Esophagus muscularis mucosa (tissue), 4 donors: ENCODE results near the gene CDK2. TPM values are rescaled to one million over a fixed set of nuclear protein-coding genes. Genes with fewer than 3 reads are reported as not detected.

Experiments
- DNase-seq: peaks from one replicate; pipeline ENCODE4 v3.0.0-alpha.2; 2017; ENCODE audit errors: extremely low spot score
- H3K27ac ChIP-seq, 4 donors: fragments of 200-600 bp; sonication (generic); replicated peaks in 1 of 4; 1 replicate in 3 of 4; 2 replicates in 1 of 4; pipeline ENCODE4 v1.5.1; 2016 to 2019; ENCODE audit warnings: mild to moderate bottlenecking in 1 of 4
- H3K27me3 ChIP-seq, 4 donors: fragments of 200-600 bp; sonication (generic); one replicate each; pipeline versions ENCODE4 v1.5.1 to v1.6.0; 2016 to 2019
- H3K36me3 ChIP-seq, 4 donors: fragments of 200-600 bp; sonication (generic); one replicate each; pipeline ENCODE4 v1.5.1; 2016 to 2019
- H3K4me1 ChIP-seq, 4 donors: fragments of 200-600 bp; sonication (generic); one replicate each; pipeline ENCODE4 v1.5.1; 2016 to 2019
- H3K4me3 ChIP-seq, 4 donors: fragments of 200-600 bp; sonication (generic); 1 replicate in 2 of 4; 2 replicates in 2 of 4; pipeline ENCODE4 v1.5.1; 2016 to 2019; ENCODE audit warnings: mild to moderate bottlenecking in 4 of 4, moderate library complexity in 1 of 4
- H3K9me3 ChIP-seq, 4 donors: fragments of 200-600 bp; sonication (generic); 1 replicate in 3 of 4; 2 replicates in 1 of 4; pipeline ENCODE4 v1.5.1; 2016 to 2019
- EP300 ChIP-seq: sonication (generic); formaldehyde crosslinking; IDR thresholded peaks from one replicate; pipeline ENCODE4 v1.6.1; 2017; ENCODE audit warnings: antibody characterized with exemption
- POLR2A ChIP-seq: fragments of 450-650 bp; IDR thresholded peaks from one replicate; pipeline ENCODE4 v1.6.1; 2017; ENCODE audit warnings: antibody characterized with exemption, moderate library complexity, mild to moderate bottlenecking, low read depth
- POLR2AphosphoS5 ChIP-seq, 2 donors: sonication (generic); formaldehyde crosslinking; IDR thresholded peaks; one replicate each; pipeline ENCODE4 v1.6.1; 2017; ENCODE audit warnings: antibody characterized with exemption in 2 of 2
- WGBS: methylation state at CpG from one replicate; pipeline ENCODE4 v1.1.5; 2018; 5-methylcytosine and 5-hydroxymethylcytosine counted together
- intact Hi-C: fragments of 100-400 bp; cut with DNase I; formaldehyde crosslinking; loops from one replicate; pipeline ENCODE4 v1.15.1; 2023
- total RNA-seq, 4 donors: library from RNA; depleted of rRNA; stranded (reverse); fragments of >200 nt; gene quantifications; one replicate each; pipeline versions ENCODE4 v1.1.0 to v1.2.1, GENCODE V29; 2016
- TF ChIP-seq, protein P1 (sequence below), 3 experiments: fragments of 200-600 bp in 2 of 3; fragments of 450-650 bp in 1 of 3; sonication (generic) in 2 of 3; IDR thresholded peaks; one replicate each; pipeline ENCODE4 v1.5.1; 2017 to 2019; ENCODE audit warnings: antibody characterized with exemption in 3 of 3, mild to moderate bottlenecking in 2 of 3, moderate library complexity in 1 of 3

Gene CDK2
- total RNA-seq, 4 donors from 2014 or later, result 35.3 to 84.9 (median 57.1) TPM

DNA sequence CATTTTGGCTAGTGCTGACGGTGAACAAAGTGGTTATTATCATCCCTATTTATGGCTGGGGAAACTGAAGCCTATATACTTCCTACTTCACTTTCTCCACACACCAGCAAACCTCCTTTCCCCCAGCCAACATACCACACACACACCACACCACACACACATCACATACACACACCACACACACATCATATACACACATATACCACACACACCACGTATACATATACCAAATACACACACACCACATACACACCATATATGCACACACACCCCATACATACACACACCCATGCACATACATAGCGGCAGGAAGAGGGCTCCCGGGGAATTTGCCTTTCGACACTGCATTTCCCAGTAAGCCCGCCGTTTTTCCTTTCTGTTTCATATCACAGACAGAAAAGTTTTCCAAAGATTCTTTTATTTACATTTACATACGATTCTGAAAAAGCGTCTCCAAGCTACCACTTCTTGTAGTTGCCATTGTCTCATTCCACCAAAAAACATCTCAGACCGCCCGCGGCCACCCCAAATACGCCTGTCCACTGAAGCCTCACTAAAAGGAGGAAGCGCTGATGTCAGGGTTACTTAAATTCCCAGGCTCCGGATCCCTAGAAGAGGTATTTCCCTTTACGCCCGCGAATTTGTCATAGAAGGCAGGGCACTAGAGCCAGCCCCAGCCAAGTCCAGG lies 6.4 kb downstream of the CDK2 start:
- peak overlapping the region; percentile 88 to 93 (median 90) for H3K27ac ChIP-seq
- H3K9me3 ChIP-seq, result no peaks in the 10 kb centered on the region
- WGBS, result 2% methylated on average over 18 of the region's 18 CpGs
- peaks cover 0 to 36% (median 19%) of the 10 kb centered on the region in 4 donors for H3K36me3 ChIP-seq
- peak overlapping the region; percentile 58 to 71 (median 66) for H3K4me3 ChIP-seq
- TF ChIP-seq POLR2A, result peak; percentile 68
- TF ChIP-seq, protein P1, sequence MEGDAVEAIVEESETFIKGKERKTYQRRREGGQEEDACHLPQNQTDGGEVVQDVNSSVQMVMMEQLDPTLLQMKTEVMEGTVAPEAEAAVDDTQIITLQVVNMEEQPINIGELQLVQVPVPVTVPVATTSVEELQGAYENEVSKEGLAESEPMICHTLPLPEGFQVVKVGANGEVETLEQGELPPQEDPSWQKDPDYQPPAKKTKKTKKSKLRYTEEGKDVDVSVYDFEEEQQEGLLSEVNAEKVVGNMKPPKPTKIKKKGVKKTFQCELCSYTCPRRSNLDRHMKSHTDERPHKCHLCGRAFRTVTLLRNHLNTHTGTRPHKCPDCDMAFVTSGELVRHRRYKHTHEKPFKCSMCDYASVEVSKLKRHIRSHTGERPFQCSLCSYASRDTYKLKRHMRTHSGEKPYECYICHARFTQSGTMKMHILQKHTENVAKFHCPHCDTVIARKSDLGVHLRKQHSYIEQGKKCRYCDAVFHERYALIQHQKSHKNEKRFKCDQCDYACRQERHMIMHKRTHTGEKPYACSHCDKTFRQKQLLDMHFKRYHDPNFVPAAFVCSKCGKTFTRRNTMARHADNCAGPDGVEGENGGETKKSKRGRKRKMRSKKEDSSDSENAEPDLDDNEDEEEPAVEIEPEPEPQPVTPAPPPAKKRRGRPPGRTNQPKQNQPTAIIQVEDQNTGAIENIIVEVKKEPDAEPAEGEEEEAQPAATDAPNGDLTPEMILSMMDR (IDR thresholded peaks at IDR 0.05), result no peak
- peak; percentile 81 to 97 for TF ChIP-seq POLR2AphosphoS5 (IDR thresholded peaks at IDR 0.05)
- H3K27me3 ChIP-seq, result no peaks in the 10 kb centered on the region
- DNase-seq, result no peak
- H3K4me1 ChIP-seq, result peaks cover 25 to 73% (median 62%) of the 10 kb centered on the region in 4 donors
- intact Hi-C loops, result no loop called here

DNA sequence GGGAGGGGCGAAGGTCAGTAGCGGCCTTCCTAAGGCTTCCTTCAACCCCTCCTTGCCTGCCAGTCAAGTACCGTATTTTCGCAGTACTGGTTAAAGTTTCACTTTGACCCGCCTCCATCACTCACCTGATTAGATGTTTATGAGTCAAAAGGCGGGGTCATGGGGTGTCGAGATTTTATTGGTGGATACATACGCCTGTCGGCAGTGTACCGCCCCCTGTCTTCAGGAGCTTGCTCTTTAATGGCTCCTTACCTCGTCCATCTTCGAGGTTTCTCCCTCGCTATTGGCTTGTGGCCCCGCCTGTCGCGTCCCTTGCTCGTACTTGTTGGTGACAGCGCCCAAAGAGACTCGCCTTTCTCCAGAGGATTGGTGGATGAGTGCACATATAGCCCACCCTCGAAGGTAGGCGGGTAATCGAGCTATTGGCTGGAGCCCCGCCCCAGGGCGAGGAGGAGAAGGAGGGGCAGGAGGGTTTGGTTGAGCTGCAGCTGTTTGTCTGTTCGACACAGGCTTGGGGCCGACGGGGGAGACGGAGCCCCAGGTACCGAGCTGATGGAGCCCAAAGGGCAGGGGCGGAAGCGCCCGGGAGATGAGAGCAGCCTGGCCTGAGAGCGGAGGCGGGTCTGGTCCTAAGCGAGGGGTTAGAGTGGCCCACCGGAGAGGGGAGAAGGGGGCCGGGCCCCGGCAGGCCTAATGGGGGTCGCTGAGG lies 7.1 kb downstream of the CDK2 start, which contains the start of gene RAB5B:
RAB5B (plus strand) TSS at position 480 of the 709 bp plus-strand sequence. CDS start 12,883 bp downstream, outside the sequence.
- H3K4me1 ChIP-seq, result peaks cover 25 to 73% (median 61%) of the 10 kb centered on the region in 4 donors
- WGBS, result 0% methylated on average over 21 of the region's 39 CpGs
- TF ChIP-seq POLR2AphosphoS5 (IDR thresholded peaks at IDR 0.05) (peak; percentile 96 to 98), POLR2A (peak; percentile 95), EP300 (no peak)
- TF ChIP-seq, protein P1 (IDR thresholded peaks at IDR 0.05), result peak in 1 of 3 experiments; percentile 22
- H3K27me3 ChIP-seq, result no peaks in the 10 kb centered on the region
- DNase-seq, result peak; percentile 100
- H3K36me3 ChIP-seq, result peaks cover 0 to 31% (median 15%) of the 10 kb centered on the region in 4 donors
- intact Hi-C loops, result no loop called here
- peak within 1 kb of the TSS; percentile 74 to 99 (median 96) for H3K4me3 ChIP-seq
- no peaks in the 10 kb centered on the region for H3K9me3 ChIP-seq
- peak within 1 kb of the TSS; percentile 90 to 98 (median 96) for H3K27ac ChIP-seq

DNA sequence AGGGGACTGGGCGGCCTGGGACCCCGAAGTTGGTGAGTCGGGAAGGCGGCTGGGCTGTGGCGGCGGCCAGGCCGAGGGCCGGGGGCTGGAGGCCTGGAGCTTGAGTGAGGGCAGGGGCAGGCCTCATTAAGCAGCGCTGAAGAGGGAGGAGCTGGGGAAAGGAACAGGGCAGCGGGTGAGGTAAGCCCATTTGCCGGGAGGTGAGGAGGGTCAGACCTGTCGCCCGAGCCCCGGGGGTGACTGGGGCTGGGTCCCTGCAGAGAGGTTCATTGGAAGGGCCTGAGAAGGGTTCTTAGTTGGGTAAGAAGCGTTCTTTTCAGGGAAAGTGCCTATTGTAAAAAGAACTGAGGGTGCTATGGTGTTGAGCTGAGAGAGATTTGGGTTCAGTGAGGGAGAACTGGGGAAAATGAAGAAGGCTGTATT lies 7.7 kb downstream of the CDK2 start:
- no peak for TF ChIP-seq POLR2AphosphoS5 (IDR thresholded peaks at IDR 0.05)
- TF ChIP-seq POLR2A, result no peak
- TF ChIP-seq, protein P1 (IDR thresholded peaks at IDR 0.05), result no peak
- no peak for TF ChIP-seq EP300
- intact Hi-C loops, result no loop called here
- 0% methylated on average over 7 of the region's 15 CpGs for WGBS
- DNase-seq, result no peak
- H3K27ac ChIP-seq, result peak overlapping the region; percentile 90 to 98 (median 96)
- H3K4me3 ChIP-seq, result peak overlapping the region; percentile 74 to 99 (median 96)
- H3K36me3 ChIP-seq, result peaks cover 0 to 25% (median 13%) of the 10 kb centered on the region in 4 donors
- H3K9me3 ChIP-seq, result no peaks in the 10 kb centered on the region
- no peaks in the 10 kb centered on the region for H3K27me3 ChIP-seq
- H3K4me1 ChIP-seq, result peaks cover 25 to 74% (median 58%) of the 10 kb centered on the region in 4 donors

DNA sequence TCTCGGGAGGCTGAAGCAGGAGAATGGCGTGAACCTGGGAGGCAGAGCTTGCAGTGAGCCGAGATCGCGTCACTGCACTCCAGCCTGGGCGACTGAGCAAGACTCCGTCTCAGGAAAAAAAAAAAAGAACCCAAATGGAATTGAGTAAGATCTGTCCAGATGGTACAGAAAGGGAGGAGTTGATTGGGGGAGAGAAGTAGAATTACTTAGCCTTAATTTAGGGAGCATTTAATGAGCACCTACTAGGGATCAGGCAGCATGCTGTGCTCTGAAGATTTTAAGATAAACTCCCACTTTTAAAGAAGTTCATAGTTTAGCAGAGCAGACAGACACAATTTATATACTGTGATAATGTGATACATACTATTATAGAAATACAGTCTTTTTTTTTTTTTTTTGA lies 11.8 kb downstream of the CDK2 start:
- 88% methylated on average over 7 of the region's 7 CpGs for WGBS
- H3K36me3 ChIP-seq, result peaks cover 0 to 33% (median 22%) of the 10 kb centered on the region in 4 donors
- no peaks in the 10 kb centered on the region for H3K9me3 ChIP-seq
- TF ChIP-seq POLR2A (no peak), POLR2AphosphoS5 (IDR thresholded peaks at IDR 0.05) (no peak), EP300 (no peak)
- TF ChIP-seq, protein P1 (IDR thresholded peaks at IDR 0.05), result no peak
- DNase-seq, result no peak
- intact Hi-C loops, result no loop called here
- no peaks in the 10 kb centered on the region for H3K27me3 ChIP-seq
- H3K4me1 ChIP-seq, result peaks cover 21 to 55% (median 36%) of the 10 kb centered on the region in 4 donors
- H3K4me3 ChIP-seq, result no peak overlapping the region
- no peak overlapping the region for H3K27ac ChIP-seq
